Stimulated activated CD8-positive, alpha-beta memory T cell treated with anti-CD3 and anti-CD28 coated beads, Interleukin-7, amount 100 ng/mL, for 48 hours (primary cell): ENCODE measurements around the gene PRR22.

ENCODE experiments used
- DNase-seq, 2 donors: peaks; one replicate each; pipeline ENCODE4 v3.0.0-alpha.2; 2020; ENCODE audit warnings: low read depth in 1 of 2; ENCODE audit errors: extremely low read depth in 1 of 2

The PRR22 gene

DNA sequence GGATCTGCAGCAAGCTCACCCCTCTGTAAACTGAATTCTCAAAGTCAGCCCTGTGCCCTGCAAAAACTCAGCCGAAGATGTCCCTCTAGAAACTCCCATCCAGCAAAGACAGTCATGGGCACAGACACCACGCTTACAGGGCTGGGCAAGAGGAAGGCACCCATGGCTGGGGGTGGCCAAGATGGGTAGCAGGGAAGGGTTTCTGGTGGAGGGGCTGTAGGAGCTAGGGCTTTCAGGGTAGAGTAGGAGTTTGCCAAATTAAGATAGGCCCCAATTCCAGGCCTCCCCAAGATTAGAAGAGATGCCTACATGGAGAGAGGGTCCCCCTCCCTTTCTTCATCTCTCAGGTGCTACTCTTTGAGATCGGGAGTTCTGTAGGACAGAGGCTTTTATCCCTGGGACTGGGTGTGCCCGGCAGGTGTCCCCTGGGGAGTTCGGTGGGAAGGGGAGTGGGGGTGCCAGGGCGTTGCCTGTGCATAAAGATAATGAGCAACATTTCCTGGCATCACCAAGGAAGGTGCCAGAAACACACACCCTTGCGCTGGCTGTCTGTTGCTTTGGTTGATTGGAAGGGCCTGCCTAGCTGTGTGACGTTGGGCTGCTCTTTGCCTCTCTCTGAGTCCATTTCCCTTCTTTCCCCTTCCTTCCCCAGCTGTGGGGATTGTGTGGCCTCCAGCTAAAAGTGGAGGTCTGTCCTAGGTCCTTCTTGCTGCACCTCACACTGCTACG is 29.7 kb upstream of the PRR22 start:
- no peak for DNase-seq

DNA sequence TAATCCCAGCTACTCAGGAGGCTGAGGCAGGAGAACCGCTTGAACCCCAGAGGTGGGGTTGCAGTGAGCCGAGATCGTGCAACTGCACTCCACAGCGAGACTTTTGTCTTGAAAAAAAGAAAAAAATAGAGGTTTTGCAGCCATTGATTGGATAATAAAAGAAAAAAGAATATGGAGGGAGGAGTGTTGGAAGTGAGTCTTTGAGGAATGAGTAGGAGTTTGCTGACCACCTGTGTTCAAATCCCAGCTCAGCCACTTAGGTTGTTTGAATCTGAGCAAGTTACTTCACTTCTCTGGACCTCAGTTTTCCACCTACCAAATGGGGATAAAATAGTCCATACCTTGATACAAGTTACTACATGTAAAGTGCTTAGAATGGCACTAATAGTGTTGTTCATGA is 26.6 kb upstream of the PRR22 start:
- DNase-seq, result no peak

DNA sequence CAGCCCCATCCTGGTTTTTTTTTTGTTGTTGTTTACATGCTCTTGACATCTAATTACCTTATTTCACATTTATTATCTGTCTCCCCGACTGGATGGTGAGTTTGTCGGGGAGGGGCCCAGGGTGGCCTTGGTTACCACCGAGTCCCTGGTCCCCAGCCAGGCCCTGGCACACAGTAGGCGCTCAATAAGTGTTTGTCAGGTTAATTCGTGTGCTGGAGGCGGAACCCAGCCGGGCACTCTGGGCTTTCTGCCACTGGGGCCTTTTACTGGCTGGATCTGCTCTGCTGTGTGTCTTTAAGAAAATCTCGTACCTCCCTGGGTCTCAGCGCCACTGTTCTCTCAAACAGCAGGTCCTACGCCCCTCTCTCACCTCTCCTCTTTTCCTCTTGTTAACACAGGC is 24.9 kb upstream of the PRR22 start:
- DNase-seq, result no peak

DNA sequence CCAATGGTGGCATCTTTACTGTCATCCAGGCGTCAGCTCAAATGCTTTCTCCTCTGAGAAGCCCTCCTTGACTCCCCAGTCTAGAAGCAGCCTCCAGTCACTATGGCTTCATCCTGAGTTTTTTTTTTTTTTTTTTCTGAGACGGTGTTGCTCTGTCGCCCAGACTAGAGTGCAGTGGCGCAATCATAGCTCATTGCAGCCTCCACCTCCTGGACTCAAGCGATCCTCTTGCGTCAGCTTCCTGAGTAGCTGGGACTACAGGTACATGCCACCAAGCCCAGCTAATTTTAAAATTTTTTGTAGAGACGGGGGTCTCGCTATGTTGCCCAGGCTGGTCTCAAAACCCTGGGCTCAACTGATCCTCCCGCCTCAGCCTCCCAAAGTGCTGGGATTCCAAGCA is 24.5 kb upstream of the PRR22 start:
- no peak for DNase-seq

DNA sequence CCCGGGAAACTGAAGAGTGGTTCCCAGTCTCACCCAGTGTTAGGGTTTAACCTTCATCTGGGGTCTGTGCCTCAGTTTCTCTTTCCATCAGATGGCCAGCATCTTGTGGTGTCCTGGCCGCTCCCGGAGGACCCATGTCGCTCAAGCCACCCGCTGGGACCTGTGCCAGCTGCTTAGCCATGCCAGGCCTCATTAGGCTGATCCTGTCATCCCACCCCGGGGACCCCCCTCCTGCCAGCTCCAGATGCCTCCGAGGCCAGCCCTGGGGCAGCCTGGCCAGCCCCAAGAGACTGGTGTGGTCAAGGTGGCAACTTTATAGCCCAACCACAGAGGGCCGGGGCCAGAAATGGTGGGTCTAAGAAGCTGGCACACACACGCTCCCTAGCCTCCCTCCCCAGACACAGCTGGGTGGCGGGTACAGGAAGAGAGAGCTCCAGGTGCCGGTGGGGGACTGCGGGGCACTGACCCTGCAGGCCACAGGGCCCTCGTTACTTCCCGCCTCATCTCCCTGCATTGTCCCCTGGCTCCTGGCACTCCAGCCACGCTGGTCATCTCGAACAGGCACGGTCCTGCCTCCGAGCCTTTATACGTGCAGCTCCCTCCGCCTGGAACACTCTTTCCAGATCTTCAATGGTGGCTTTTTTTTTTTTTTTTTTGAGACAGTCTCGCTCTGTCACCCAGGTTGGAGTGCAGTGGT is 23.7 kb upstream of the PRR22 start:
- no peak for DNase-seq

DNA sequence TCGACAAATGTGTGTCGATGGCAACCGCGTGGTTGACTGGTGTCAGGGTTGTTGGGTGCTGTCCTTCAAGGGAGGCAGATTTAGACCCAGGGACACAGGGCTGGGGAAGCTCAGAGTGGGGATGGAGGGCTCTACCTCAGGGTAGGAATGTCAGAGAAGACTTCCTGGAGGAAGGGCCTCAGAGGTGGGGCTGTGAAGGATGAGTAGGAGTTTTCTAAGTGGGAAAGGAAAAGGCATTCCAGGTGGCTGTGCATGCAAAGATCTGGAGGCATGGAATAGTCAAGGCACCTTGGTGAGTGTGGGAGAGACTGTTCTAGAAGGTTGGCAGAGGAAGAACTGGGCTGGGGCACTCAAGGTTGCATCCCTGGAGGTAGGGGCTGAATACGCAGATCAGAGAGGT is 22.4 kb upstream of the PRR22 start:
- DNase-seq, result no peak

DNA sequence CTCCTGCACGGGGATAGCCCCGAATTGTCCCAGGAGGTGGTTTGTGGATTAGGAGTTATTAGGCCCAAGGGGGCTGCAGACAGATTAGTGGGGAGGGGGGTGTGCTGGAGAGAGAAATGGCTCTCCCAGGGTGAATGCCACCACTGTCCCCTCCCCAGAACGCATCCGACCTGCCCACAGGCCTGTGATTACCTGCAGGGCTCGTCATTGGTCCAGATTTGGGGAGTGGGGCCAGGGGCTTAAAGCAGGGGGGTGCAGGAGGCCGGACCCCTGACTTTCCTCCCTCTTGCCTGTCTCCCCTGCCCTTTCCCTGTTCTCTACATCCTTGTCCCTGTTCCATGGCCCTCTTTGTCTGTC is 21.6 kb upstream of the PRR22 start:
- DNase-seq, result no peak

DNA sequence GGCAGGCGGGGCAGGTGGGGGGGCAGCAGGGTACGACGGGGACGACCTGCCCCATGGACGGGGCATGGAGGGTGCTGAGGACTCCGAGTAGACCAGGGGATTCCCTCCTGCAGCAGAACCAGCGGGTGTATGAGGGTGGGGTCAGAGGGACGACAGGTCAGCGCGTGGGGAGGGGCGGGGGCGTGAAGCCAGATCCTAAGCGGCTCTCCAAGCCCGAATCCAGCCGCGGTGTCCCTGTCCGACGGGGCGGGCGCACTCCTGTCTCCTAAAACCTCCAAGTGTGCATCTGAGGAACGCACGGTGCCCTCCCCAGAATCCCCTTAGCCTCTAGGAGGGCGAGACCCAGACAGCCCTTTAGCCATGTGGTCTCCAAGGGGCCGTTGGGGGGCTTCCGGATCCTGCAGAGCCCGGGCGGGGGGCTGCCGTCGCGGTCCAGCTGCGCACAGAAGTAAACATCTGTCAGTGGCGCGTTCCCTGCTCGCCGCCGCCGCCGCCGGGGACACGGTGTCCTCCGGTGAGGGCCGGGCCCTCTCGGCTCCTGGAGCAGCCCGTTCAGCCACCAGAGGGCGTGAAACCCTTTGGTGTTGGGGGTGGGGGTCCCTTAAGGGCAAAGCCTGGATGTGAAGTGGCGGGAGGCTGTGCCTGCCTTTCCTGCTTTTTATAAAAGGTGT is 21.1 kb upstream of the PRR22 start:
- DNase-seq, result peak in 1 of 2 donors; percentile 41

DNA sequence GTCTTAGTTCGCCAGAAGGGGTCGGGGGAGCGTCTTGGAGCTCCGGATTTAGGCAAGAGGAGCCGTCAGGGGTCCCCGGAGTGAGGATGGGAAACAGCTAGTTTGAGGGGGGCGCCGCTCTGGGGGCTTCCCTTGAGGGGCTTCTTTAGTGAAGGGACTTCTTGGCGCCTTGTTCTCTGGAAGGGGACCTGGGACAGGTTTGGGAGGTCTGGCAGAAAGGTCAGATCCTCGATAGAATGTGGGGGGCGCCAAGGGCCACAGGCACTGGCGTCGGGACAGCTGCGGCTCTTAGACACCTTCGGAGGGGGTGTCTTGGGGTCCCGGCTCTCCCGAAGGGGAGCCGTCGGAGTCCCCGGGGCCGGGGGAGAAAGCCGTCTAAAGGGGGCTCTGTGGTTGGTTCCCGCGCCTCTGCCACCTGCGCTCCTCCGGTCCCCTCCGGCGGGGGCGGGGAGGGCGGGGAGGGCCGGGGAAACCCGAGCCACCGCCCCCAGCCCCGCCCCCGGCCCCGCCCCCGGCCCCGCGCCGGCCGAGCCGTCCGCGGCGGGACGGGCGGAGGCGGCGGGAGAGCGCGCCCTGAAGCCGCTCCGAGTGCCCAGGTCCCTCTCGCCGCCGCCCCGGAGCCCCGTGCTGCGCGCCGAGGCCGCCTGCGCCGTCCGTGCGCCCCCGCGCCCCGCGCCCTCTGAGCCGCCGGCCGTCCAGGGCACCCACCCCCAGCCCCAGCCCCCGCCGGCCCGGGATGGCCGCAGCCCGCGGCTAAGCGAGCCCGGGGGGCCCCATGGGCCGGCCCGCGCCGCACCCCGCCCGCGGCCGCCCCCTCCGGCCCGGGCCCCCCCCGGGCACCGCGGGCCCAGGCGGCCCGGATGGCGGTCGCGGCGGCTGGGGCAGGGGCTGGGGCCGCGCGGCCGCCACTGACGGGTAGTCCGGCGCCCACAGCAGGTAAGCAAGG is 20.2 kb upstream of the PRR22 start, which contains the start of gene NRTN:
Gene NRTN (plus strand): TSS at position 552 of the 946 bp plus-strand sequence. CDS start 19,099 bp downstream, outside the sequence.
- no peak for DNase-seq

DNA sequence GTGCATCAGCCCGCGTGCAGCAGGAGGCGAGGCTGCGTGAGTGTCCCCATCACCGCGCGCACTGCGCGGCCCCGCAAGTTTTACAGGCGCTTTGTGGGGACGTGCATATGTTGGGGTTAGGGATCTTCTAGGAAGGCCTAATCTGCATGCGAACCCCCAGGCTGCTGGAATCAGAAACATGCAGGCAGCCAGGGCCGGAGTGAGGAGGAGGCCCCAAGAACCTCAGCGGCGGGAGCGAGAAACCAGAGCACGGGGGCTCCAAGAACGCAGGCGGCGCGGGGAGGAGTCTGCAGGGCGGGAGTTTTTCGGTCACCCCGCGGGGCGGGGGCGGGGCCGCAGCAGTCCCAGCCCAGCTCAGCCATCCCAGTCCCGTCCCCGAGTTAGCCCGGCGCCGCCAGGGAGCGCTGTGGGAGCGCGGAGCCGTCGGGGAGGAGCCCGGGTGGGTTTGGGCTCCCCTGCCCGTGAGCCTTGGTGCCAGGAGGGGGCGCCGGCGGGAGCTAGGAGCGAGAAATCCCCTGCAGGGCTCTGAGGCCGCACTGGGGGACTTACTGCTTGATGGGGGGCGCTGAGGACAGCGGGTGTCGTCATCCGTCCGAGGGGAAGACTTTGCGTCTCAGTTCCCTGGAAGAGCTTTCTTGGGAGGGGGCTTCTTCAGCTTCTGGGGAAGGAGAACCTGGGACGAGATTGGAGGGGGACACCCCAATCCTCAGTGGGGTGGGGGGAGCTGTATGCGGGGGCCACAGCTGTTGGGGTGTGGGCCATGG is 19.4 kb upstream of the PRR22 start:
- DNase-seq, result peak; percentile 90 to 92

DNA sequence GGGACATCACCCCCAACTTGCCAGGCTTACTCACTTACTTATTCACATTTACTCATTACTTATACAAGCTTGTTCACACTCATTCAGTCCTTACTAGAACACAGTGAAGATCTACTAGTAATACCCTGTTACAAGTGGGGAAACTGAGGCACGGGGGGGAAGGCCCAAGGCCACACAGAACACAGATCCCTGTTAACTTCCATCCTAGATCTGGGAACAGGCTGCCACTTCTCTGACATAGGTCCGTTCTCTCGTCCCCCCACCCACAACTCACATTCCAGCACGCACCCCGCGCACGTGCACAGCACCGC is 18.9 kb upstream of the PRR22 start:
- DNase-seq, result no peak

DNA sequence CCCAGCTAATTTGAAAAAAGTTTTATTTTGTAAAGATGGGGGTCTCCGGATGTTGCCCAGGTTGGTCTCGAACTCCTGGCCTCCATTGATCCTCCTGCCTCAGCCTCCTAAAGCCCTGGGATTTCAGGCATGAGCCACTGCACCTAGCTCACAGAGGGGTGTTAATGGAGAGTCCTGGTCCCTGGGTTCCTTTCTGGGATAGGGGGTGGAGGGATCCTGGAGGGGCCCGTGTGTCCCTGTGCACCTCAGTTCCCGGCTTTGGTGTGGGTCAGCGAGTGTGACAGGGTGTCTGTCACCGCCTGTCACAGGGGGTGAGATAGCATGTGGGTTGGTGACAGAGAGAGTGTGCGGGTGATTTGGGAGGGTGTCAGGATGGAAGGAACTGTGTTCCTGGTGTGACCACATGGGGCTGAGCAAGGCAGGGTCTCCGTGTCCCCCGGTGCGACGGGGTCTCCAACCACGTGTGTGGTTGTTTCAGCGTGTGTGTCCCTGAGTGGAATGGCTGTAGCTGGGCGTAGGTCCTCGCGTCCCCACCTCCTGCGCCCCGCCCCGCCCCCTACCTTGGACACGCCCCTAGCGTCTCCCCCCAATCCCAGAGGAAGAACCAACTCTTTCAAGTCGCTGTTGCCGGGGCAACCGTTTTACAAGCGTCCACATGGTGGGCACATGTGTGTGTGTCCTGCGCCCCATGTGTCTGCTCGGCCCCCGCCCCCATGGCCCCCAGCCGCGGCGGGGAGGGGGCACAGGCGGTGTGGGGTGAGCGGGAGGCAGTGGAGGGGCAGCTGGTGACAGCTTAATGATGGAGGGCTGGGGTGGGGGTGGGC is 17.5 kb upstream of the PRR22 start:
- DNase-seq, result no peak

DNA sequence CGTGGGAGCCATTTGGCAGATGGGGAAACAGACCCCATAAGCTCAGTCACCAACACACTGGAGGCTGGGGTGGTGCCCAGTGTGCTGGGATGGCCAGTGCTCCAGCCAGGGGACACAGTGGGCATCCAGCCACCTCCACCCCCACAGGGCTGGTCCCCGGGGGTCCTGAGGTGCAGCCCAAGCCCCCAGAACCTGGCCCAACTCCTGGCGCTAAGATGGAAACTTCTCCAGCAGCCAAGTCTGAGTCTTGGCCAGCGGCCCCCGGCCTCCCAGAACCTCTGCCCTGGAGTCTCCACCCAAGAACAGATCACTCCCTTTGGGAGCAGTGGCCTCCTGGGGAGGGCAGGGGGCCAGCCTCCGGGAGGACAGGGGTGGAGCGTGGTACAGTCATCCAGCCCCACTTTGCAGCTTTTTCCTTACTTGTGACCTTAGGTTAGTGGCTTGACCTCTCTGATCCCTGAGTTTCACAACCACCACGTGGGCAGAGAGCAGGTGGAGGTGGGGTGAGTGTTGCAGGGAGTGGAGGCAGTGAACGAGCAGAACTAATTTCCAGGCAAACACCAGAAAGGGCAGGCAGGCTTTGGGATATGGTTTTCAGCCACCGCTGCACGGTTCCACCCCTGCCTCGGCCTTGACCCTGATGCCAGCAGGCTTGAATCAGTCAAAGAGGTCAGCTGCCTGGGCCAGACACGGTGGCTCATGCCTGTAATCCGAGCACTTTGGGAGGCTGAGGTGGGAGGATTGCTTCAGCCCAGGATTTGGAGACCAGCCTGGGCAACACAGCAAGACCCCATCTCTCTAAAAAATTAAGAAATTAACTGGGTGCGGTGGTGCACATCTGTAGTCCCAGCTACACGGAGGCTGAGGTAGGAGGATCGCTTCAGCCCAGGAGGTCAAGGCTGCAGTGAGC is 16.1 kb upstream of the PRR22 start:
- no peak for DNase-seq

DNA sequence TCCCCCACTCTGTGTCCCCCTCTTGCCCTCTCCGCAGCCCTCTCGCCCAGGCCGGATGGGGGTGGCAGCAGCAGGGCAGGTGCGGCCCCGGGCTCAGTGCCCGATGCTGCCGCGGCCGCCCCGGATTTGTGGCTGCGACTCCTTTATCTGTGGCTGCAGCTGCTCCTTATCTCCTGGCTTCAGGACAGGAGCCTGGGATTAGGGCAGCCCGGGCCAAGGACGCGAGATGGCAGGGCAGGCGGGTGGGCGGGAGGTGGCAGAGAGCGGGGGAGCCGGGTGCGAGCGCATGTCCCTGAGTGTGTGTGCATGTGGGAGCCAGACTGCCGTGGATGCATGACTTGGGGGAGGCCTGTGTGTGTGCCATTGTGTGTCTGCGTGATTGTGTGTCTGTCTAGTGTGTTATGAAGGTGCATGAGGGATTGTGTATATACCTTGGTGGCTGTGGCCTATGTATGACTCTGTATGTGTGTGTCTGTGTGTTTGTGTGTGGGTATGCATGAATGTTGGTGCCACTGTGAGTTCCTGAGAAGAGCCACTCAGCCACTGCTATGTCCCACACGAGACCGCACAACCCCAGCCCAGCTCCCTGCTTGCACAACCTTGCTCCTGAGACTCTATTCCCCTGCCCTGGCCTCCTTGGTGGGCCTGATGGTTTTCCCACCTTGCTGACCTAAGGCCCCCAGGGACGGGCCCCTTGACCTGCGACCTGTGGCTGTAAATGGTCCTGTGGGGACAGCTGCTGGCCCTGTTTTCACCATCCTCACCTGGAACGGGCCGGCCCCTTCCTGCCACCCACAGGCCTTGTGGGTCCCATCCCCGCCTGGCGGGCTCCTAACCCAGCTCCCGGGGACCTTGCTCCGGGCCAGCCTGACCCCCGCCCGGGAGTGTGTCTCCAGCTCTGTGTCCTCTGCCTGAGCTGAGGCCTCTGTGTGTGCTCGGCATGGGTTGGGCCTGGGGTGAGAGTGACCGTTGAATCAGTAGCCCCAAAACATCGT is 15.0 kb upstream of the PRR22 start:
- DNase-seq, result no peak

DNA sequence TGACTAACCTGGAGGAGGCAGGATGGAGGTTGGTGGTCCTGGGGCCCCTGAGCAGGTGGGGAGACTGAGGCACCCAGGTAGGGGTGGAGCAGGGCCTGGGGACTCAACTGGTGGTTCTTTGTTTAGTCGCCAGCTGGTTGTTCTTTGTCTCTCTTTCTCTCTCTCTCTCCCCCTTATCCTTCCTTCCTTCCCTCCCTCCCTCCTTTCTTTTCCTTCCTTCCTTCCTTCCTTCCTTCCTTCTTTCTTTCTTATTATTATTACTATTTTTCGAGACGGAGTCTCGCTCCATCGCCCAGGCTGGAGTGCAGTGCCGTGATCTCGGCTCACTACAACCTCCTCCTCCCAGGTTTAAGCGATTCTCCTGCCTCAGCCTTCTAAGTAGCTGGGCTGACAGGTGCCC is 13.7 kb upstream of the PRR22 start:
- no peak for DNase-seq

DNA sequence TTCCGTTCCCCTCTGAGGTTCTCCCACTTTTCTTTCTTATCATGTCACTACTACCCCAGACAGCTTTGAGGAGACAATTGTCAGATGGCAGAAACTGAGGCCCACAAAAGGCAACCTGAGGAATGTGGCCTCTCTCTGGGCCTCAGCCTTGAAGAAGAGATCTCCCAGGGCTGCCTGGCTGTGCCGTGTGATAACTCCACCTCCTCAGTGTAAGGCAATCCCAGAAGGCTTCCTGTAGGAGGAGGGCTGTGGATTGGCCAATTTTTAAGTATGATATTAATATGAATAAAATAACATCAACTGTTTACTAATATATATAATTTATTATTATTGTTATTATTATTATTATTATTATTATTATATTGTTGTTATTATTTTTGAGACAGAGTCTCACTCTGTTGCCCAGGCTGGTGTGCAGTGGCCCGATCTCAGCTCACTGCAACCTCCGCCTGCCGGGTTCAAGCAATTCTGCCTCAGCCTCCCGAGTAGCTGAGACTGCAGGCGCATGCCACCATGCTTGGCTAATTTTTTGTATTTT is 10.9 kb upstream of the PRR22 start:
- DNase-seq, result no peak

DNA sequence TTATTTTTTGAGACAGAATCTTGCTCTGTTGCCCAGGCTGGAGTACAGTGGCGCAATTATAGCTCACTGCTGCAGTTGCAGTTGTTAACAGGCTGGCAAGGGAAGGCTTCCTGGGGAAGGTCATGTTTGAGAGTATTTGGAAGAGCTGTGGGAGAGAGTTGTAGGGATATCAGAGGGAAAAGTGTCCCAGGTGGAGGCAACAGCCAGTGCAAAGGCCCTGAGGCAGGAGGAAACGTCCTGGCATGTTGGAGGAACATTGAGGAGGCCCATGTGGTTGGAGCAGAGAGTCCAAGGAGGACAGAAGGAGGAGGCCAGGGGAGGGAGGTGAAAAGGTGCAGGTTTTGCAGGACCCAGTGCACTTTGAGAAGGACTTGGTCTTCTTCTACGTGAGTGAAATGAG is 8.6 kb upstream of the PRR22 start:
- no peak for DNase-seq
